ENCODE data around the gene SGTA. TPM values are rescaled to one million over a fixed set of nuclear protein-coding genes. Genes with fewer than 3 reads are reported as not detected.

Gene SGTA
- total RNA-seq, 4 donors from 2014 or later: 43.4 to 86.8 (median 73.4) TPM

GRCh38 chr19:2755811-2756210 is 27.3 kb downstream of the SGTA start:
- TF ChIP-seq POLR2A (IDR thresholded peaks at IDR 0.05) (no peak), CTCF (IDR thresholded peaks at IDR 0.05) (no peak)
- DNase-seq: no peak
- WGBS, 2 donors: 87 to 94% methylated on average over 16 of the region's 16 CpGs
- no peak overlapping the region for H3K4me3 ChIP-seq (replicated peaks in 1 of 3)
- H3K27ac ChIP-seq: no peak overlapping the region
- H3K9me3 ChIP-seq: no peaks in the 10 kb centered on the region
- H3K27me3 ChIP-seq: no peaks in the 10 kb centered on the region
- peaks cover 40% of the 10 kb centered on the region in 2 donors for H3K36me3 ChIP-seq
- intact Hi-C loops (cut with DNase I): loop anchor here (10.0 kb wide), 1 partner anchor 291 kb away; no protein-coding TSS in a partner anchor
- H3K4me1 ChIP-seq: no peaks in the 10 kb centered on the region

GRCh38 chr19:2755448-2755705 is 27.7 kb downstream of the SGTA start:
- Histone ChIP-seq H3K27ac (no peak overlapping the region), H3K4me3 (replicated peaks in 1 of 3) (no peak overlapping the region), H3K27me3 (no peaks in the 10 kb centered on the region), H3K4me1 (no peaks in the 10 kb centered on the region), H3K9me3 (no peaks in the 10 kb centered on the region), H3K36me3 (peaks cover 36% of the 10 kb centered on the region in 2 donors)
- TF ChIP-seq CTCF (IDR thresholded peaks at IDR 0.05): no peak
- no peak for TF ChIP-seq POLR2A (IDR thresholded peaks at IDR 0.05)
- WGBS, 2 donors: 93% methylated on average over 16 of the region's 16 CpGs
- DNase-seq: no peak
- intact Hi-C loops (cut with DNase I): loop anchor here (10.0 kb wide), 1 partner anchor 291 kb away; no protein-coding TSS in a partner anchor

GRCh38 chr19:2754659-2755447 is 28.2 kb downstream of the SGTA start:
- Histone ChIP-seq H3K4me3 (replicated peaks in 1 of 3) (no peak overlapping the region), H3K36me3 (peaks cover 36% of the 10 kb centered on the region in 2 donors), H3K27ac (no peak overlapping the region), H3K4me1 (no peaks in the 10 kb centered on the region), H3K27me3 (no peaks in the 10 kb centered on the region), H3K9me3 (no peaks in the 10 kb centered on the region)
- WGBS, 2 donors: 92 to 97% methylated on average over 38 to 41 of the region's 43 CpGs
- DNase-seq: no peak
- no peak for TF ChIP-seq CTCF (IDR thresholded peaks at IDR 0.05)
- TF ChIP-seq POLR2A (IDR thresholded peaks at IDR 0.05): no peak
- intact Hi-C loops (cut with DNase I): loop anchor here (5.0 to 10.0 kb wide), 2 partner anchors 108 to 290 kb away; no protein-coding TSS in a partner anchor

DNA sequence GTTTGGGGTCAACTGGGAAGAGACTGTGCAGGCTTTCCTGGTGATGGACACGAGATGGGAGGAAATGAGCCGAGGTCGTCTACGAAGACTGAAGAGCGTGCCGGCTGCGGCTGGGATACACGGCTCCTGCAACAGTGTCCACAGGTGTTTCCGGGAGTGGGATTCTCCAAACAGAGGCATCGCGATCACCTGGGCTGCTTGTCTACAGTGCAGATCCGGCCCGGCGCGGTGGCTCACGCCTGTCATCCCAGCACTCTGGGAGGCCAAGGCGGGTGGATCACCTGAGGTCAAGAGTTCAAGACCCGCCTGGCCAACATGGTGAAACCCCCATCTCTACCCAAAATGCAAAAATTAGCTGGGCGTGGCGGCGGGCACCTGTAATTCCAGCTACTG is 31.6 kb downstream of the SGTA start:
- H3K4me3 ChIP-seq (replicated peaks in 1 of 3): no peak overlapping the region
- intact Hi-C loops (cut with DNase I): loop anchor here (5.0 to 10.0 kb wide), 2 partner anchors 104 to 287 kb away; no protein-coding TSS in a partner anchor

More for the DNA sequence above, 31.6 kb downstream of the SGTA start:
- 85 to 89% methylated on average over 14 to 21 of the region's 21 CpGs for WGBS, 2 donors
- TF ChIP-seq CTCF (IDR thresholded peaks at IDR 0.05) (no peak), POLR2A (IDR thresholded peaks at IDR 0.05) (no peak)
- Histone ChIP-seq H3K27me3 (no peaks in the 10 kb centered on the region), H3K27ac (no peak overlapping the region), H3K36me3 (peaks cover 18 to 19% of the 10 kb centered on the region in 2 donors), H3K9me3 (no peaks in the 10 kb centered on the region), H3K4me1 (no peaks in the 10 kb centered on the region)
- DNase-seq: no peak

Measured in thyroid gland (tissue), 4 donors.